Mesendoderm (in vitro differentiated cells): ENCODE measurements around the gene PLCL1.

ENCODE experiments used
- DNase-seq: peaks from one replicate; pipeline ENCODE4 v3.0.0; 2013
- H2AK5ac ChIP-seq: 2 replicates; pipeline ENCODE4 v1.6.1; 2013; ENCODE audit warnings: low read length, inconsistent platforms
- H2BK120ac ChIP-seq: 2 replicates; pipeline ENCODE4 v1.6.1; 2013; ENCODE audit warnings: low read depth, mild to moderate bottlenecking, low read length, moderate library complexity, mixed read lengths
- H2BK15ac ChIP-seq: replicated peaks from 2 replicates; pipeline ENCODE4 v1.6.1; 2013; ENCODE audit warnings: low read depth, mild to moderate bottlenecking, moderate library complexity
- H2BK5ac ChIP-seq: 2 replicates; pipeline ENCODE4 v1.6.1; 2013; ENCODE audit warnings: low read length, inconsistent platforms
- H3K18ac ChIP-seq: 2 replicates; pipeline ENCODE4 v1.6.1; 2013; ENCODE audit warnings: mild to moderate bottlenecking, low read length, mixed read lengths
- H3K23ac ChIP-seq: one replicate; pipeline ENCODE4 v1.6.1; 2013; ENCODE audit warnings: low read length
- H3K27ac ChIP-seq: 2 replicates; pipeline ENCODE4 v1.5.1; 2013; ENCODE audit warnings: low read depth, mild to moderate bottlenecking, inconsistent platforms, low read length, moderate library complexity
- H3K27me3 ChIP-seq: 2 replicates; pipeline ENCODE4 v1.6.1; 2013; ENCODE audit warnings: low read length, control low read depth, mild to moderate bottlenecking, inconsistent platforms; ENCODE audit not compliant: insufficient read depth, poor library complexity
- H3K36me3 ChIP-seq: 2 replicates; pipeline ENCODE4 v1.6.1; 2013; ENCODE audit warnings: low read length, inconsistent platforms; ENCODE audit not compliant: control insufficient read depth, insufficient read depth
- H3K4ac ChIP-seq: one replicate; pipeline ENCODE4 v1.6.1; 2013; ENCODE audit warnings: low read depth, mild to moderate bottlenecking, low read length, moderate library complexity
- H3K4me1 ChIP-seq: 2 replicates; pipeline ENCODE4 v1.6.1; 2013; ENCODE audit warnings: low read depth, low read length, inconsistent platforms; ENCODE audit not compliant: control insufficient read depth
- H3K4me2 ChIP-seq: 2 replicates; pipeline ENCODE4 v1.6.1; 2013; ENCODE audit warnings: low read length
- H3K4me3 ChIP-seq: 2 replicates; pipeline ENCODE4 v1.5.1; 2013; ENCODE audit warnings: mild to moderate bottlenecking, low read length
- H3K56ac ChIP-seq: one replicate; pipeline ENCODE4 v1.6.1; 2013; ENCODE audit warnings: low read length
- H3K79me1 ChIP-seq: 2 replicates; pipeline ENCODE4 v1.6.1; 2013; ENCODE audit warnings: low read length, inconsistent platforms
- H3K79me2 ChIP-seq: 2 replicates; pipeline ENCODE4 v1.6.1; 2013; ENCODE audit warnings: mild to moderate bottlenecking, low read length; ENCODE audit not compliant: control insufficient read depth, insufficient read depth
- H3K9ac ChIP-seq: 2 replicates; pipeline ENCODE4 v1.6.1; 2013; ENCODE audit warnings: low read length, inconsistent platforms
- H4K5ac ChIP-seq: one replicate; pipeline ENCODE4 v1.6.1; 2013; ENCODE audit warnings: low read length
- H4K8ac ChIP-seq: one replicate; pipeline ENCODE4 v1.6.1; 2013; ENCODE audit warnings: low read depth, mild to moderate bottlenecking, control low read depth, low read length, moderate library complexity
- WGBS: extraction: QIAGEN DNeasy Blood & Tissue Kit; methylation state at CpG from one replicate; pipeline ENCODE4 v1.1.7; 2013; ENCODE audit warnings: low lambda C conversion rate, missing lambda C conversion rate; ENCODE audit not compliant: insufficient coverage; ENCODE audit errors: extremely low coverage; 5-methylcytosine and 5-hydroxymethylcytosine counted together

Gene PLCL1

DNA sequence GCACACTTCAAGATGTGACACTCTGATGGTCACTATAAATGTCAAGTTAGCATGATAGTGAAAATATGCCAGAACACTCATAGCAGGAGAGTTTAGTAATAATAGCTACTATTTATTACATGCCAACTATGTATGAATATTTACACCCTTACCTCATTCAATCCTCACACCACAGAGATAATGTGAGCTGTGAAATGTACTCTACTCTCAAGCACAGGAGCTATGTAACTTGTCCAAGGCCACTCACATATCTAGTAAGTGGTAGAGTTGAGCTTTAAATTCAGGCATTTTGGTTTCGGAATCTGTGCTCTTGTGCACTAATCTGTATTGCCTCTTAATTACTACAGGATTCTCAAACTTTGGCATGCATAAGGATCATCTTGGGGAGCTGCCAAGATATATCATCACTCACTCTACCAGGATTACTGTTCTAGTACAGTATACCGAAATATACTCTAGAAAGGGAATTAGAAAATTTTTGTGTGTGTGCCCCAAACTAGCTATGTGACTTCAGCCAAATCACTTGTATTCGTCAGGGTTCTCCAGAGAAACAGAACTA is 154.3 kb downstream of the PLCL1 start:
- Histone ChIP-seq H4K8ac (no peak overlapping the region), H2AK5ac (no peak overlapping the region), H3K4ac (no peak overlapping the region), H2BK5ac (no peak overlapping the region), H3K79me2 (no peaks in the 10 kb centered on the region), H3K79me1 (no peaks in the 10 kb centered on the region), H3K4me3 (no peak overlapping the region), H3K4me2 (no peak overlapping the region), H3K36me3 (no peaks in the 10 kb centered on the region), H3K23ac (no peak overlapping the region), H3K4me1 (no peaks in the 10 kb centered on the region), H3K56ac (no peak overlapping the region), H2BK120ac (no peak overlapping the region), H3K9ac (no peak overlapping the region), H3K27me3 (no peaks in the 10 kb centered on the region), H2BK15ac (no peak overlapping the region), H3K27ac (no peak overlapping the region), H4K5ac (no peak overlapping the region), H3K18ac (no peak overlapping the region)
- DNase-seq = no peak
- no CpG with 5 or more reads among the region's 3 CpGs for WGBS

DNA sequence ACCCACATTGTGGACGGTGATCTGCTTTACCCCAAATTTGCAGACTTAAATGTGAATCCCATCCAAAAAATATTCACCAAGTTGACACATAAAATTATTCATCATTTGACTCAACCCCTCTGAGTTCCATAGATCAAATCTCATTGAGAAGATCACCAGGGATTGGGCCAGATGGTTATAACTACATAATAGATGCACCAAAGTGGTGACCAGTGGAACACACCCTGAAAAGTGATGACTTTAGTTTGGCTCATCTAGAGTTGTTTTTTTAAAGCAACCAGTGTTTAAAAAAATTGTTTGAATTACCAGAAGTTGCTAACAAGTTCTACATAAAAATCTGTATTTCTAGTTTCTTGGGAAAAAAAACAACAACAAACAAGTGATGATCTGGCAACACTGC is 155.0 kb downstream of the PLCL1 start:
- H3K36me3 ChIP-seq = no peaks in the 10 kb centered on the region
- no CpG with 5 or more reads among the region's 1 CpG for WGBS
- H3K27ac ChIP-seq = no peak overlapping the region
- no peaks in the 10 kb centered on the region for H3K4me1 ChIP-seq
- H3K9ac ChIP-seq = no peak overlapping the region
- no peaks in the 10 kb centered on the region for H3K79me2 ChIP-seq
- no peak overlapping the region for H2BK15ac ChIP-seq
- no peak overlapping the region for H4K5ac ChIP-seq
- DNase-seq = no peak
- no peak overlapping the region for H3K4ac ChIP-seq
- H3K56ac ChIP-seq = no peak overlapping the region
- no peak overlapping the region for H3K4me2 ChIP-seq
- no peak overlapping the region for H4K8ac ChIP-seq
- H3K27me3 ChIP-seq = no peaks in the 10 kb centered on the region
- no peak overlapping the region for H3K4me3 ChIP-seq
- H2BK120ac ChIP-seq = no peak overlapping the region
- no peak overlapping the region for H2AK5ac ChIP-seq
- no peak overlapping the region for H2BK5ac ChIP-seq
- H3K18ac ChIP-seq = no peak overlapping the region
- H3K79me1 ChIP-seq = no peaks in the 10 kb centered on the region
- no peak overlapping the region for H3K23ac ChIP-seq

DNA sequence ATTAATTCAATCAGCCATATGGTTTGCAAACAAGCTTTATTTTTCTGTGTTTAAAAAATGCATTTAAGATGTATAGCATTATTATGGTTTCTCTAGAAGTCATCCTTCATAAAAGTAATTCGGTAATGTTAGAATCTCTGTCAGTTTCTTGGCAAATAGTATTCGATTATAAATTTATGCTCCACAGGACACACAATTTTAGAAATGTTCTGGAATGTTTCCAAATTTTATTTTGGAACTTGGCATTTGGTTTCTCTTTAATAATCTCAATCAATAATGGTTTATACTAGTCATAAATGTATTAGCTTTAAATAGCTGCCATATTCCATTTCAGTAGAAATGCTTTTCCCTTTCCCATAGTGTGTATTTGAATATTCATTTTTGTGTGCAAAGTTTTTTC is 156.4 kb downstream of the PLCL1 start:
- Histone ChIP-seq H3K36me3 (no peaks in the 10 kb centered on the region), H2BK120ac (no peak overlapping the region), H3K18ac (no peak overlapping the region), H3K4me1 (no peaks in the 10 kb centered on the region), H3K9ac (no peak overlapping the region), H3K79me1 (no peaks in the 10 kb centered on the region), H3K27ac (no peak overlapping the region), H3K56ac (no peak overlapping the region), H2BK15ac (no peak overlapping the region), H4K5ac (no peak overlapping the region), H3K23ac (no peak overlapping the region), H3K4ac (no peak overlapping the region), H3K4me2 (no peak overlapping the region), H3K27me3 (no peaks in the 10 kb centered on the region), H3K79me2 (no peaks in the 10 kb centered on the region), H2BK5ac (no peak overlapping the region), H4K8ac (no peak overlapping the region), H3K4me3 (no peak overlapping the region), H2AK5ac (no peak overlapping the region)
- no peak for DNase-seq
- no CpG with 5 or more reads among the region's 2 CpGs for WGBS

DNA sequence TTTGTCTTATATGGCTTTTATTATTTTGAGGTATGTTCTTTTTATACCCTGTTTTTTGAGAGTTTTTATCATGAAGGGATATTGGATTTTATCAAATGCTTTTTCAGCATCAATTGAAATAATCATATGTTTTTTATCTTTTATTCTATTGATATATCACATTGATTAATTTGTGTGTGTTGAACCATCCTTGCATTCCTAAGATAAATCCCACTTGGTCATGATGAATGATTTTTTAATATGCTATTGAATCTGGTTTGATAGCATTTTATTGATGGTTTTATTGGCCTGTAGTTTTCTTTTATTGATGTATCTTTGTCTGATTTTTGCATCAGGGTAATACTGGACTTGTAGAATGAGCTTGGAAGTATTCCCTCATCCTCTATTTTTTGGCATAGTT is 160.3 kb downstream of the PLCL1 start:
- H2BK15ac ChIP-seq = no peak overlapping the region
- H3K23ac ChIP-seq = no peak overlapping the region
- H3K36me3 ChIP-seq = no peaks in the 10 kb centered on the region
- H2BK120ac ChIP-seq = no peak overlapping the region
- H3K18ac ChIP-seq = no peak overlapping the region
- H3K79me1 ChIP-seq = no peaks in the 10 kb centered on the region
- H4K8ac ChIP-seq = no peak overlapping the region
- no peak overlapping the region for H3K4ac ChIP-seq
- no peak overlapping the region for H3K4me3 ChIP-seq
- no peak overlapping the region for H2BK5ac ChIP-seq
- H3K4me2 ChIP-seq = no peak overlapping the region
- no peak overlapping the region for H4K5ac ChIP-seq
- no peaks in the 10 kb centered on the region for H3K27me3 ChIP-seq
- no peak overlapping the region for H3K56ac ChIP-seq
- no peak overlapping the region for H2AK5ac ChIP-seq
- H3K4me1 ChIP-seq = no peaks in the 10 kb centered on the region
- H3K27ac ChIP-seq = no peak overlapping the region
- no peak overlapping the region for H3K9ac ChIP-seq
- DNase-seq = no peak
- H3K79me2 ChIP-seq = no peaks in the 10 kb centered on the region

DNA sequence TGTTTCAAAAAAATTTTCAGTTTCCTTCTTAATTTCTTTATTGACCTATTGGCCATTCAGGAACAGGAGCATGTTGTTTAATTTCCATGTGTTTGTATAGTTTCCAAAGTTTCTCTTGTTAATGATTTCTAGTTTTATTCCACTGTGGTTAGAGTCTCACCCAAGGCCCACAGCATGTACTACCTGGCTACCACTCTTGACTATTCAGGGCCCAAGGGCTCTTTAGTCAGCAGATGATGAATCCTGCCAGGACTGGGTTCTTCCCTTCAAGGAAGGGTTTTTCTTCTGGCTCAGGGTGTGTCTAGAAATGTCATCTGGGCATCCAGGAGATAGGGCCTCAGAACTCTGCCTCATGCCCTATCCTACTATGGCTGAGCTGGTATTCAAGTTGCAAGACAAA is 161.4 kb downstream of the PLCL1 start:
- no peak overlapping the region for H4K5ac ChIP-seq
- no peak overlapping the region for H3K4me3 ChIP-seq
- H3K4me2 ChIP-seq = no peak overlapping the region
- no peak overlapping the region for H3K23ac ChIP-seq
- no peaks in the 10 kb centered on the region for H3K4me1 ChIP-seq
- H3K4ac ChIP-seq = no peak overlapping the region
- H2AK5ac ChIP-seq = no peak overlapping the region
- no peak overlapping the region for H4K8ac ChIP-seq
- H3K18ac ChIP-seq = no peak overlapping the region
- no peak for DNase-seq
- no peaks in the 10 kb centered on the region for H3K79me2 ChIP-seq
- H2BK5ac ChIP-seq = no peak overlapping the region
- no peak overlapping the region for H3K56ac ChIP-seq
- no peak overlapping the region for H3K27ac ChIP-seq
- H3K27me3 ChIP-seq = no peaks in the 10 kb centered on the region
- no peaks in the 10 kb centered on the region for H3K79me1 ChIP-seq
- no peak overlapping the region for H3K9ac ChIP-seq
- H2BK120ac ChIP-seq = no peak overlapping the region
- no peaks in the 10 kb centered on the region for H3K36me3 ChIP-seq
- no peak overlapping the region for H2BK15ac ChIP-seq

DNA sequence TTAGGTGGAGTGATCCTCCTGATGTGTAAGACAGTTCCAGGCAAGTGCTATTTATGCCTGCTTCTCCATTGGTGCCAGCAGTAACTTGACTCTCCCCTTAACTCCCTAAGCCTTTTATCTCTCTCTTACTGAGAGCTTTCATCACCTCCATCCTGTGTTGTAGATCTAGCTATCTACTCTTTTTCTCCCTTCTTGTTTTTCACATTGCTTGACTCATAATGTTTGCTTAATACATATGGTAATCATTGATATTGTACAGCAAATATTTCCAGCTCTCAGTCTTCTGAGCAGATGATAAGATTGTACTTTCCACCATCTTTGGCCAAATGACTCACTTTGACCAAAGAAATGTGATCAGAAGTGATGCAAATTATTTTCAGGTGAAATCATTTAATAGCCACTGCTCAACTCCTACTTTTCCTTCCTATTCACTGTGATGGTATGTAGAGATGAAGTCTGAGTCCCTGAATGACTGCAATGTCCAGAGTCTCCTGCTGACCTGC is 165.0 kb downstream of the PLCL1 start:
- H3K79me1 ChIP-seq = no peaks in the 10 kb centered on the region
- H3K4me1 ChIP-seq = no peaks in the 10 kb centered on the region
- H3K9ac ChIP-seq = no peak overlapping the region
- no peak overlapping the region for H3K23ac ChIP-seq
- no peak overlapping the region for H3K27ac ChIP-seq
- no peak overlapping the region for H3K4ac ChIP-seq
- no peak overlapping the region for H2BK15ac ChIP-seq
- no peak overlapping the region for H2AK5ac ChIP-seq
- H2BK120ac ChIP-seq = no peak overlapping the region
- H4K8ac ChIP-seq = no peak overlapping the region
- H4K5ac ChIP-seq = no peak overlapping the region
- no peak overlapping the region for H2BK5ac ChIP-seq
- H3K18ac ChIP-seq = no peak overlapping the region
- no peaks in the 10 kb centered on the region for H3K79me2 ChIP-seq
- H3K27me3 ChIP-seq = no peaks in the 10 kb centered on the region
- no peak overlapping the region for H3K56ac ChIP-seq
- H3K4me2 ChIP-seq = no peak overlapping the region
- no peaks in the 10 kb centered on the region for H3K36me3 ChIP-seq
- DNase-seq = no peak
- no peak overlapping the region for H3K4me3 ChIP-seq
